Stimulated activated CD8-positive, alpha-beta memory T cell treated with anti-CD3 and anti-CD28 coated beads, Interleukin-2, amount 100 ng/mL, for 48 hours (primary cell): ENCODE measurements around the gene POLR3F.
"Not testable (repeated sequence)": the region's sequence is repeated elsewhere in the genome, so short reads cannot be mapped to it uniquely, and the experiment has no call there.

Source experiments
- DNase-seq, 2 donors: peaks; one replicate each; pipeline ENCODE4 v3.0.0-alpha.2; 2020; ENCODE audit warnings: low read depth in 2 of 2

The POLR3F gene, protein sequence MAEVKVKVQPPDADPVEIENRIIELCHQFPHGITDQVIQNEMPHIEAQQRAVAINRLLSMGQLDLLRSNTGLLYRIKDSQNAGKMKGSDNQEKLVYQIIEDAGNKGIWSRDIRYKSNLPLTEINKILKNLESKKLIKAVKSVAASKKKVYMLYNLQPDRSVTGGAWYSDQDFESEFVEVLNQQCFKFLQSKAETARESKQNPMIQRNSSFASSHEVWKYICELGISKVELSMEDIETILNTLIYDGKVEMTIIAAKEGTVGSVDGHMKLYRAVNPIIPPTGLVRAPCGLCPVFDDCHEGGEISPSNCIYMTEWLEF

DNA sequence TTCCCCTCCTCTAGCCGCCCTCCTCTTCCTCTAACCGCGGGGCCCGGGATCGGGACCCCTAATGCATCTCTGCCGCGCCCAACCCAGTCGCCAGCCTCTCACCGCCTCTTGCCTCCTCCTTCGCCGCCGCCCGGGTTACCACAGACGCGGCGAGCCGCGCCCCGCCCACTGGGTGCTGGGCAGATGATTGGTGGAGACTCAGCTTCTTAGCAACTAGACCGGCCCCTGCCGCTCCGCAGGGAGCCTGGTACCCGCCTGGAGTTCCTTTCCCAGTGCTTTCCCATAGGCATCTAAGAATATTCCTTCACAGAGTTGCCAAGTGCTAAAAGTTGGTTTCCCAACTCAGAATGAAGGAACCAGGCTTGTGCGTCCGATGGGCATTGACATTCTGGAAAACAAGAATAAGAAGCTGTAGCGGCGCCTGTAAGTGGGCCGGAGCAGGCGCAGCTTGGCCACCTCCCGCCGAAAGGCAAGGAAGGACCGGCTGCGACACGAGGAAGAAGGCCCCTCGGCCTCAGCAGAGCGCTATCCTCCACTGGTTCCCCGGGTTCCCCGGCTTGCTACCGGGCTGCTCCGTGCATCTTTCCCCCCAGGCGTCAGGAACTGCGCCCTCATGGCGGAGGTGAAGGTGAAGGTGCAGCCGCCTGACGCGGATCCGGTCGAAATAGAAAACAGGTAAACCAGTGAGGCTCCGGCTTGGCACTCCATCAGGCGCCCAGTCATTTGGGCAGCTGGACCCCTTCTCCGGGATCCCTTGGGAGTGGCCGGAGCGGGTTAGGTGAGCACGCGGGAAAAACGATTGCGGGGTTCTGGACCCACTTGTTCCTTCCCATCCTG is at the start of gene POLR3F, which contains the start of gene DZANK1:
POLR3F (plus strand) TSS at position 497 of the 837 bp plus-strand sequence; CDS start at position 614, 117 bp downstream.
DZANK1 (minus strand) TSS at position 137 of the 837 bp plus-strand sequence. CDS start 1,672 bp downstream, outside the sequence.
- peak; percentile 90 to 92 for DNase-seq

DNA sequence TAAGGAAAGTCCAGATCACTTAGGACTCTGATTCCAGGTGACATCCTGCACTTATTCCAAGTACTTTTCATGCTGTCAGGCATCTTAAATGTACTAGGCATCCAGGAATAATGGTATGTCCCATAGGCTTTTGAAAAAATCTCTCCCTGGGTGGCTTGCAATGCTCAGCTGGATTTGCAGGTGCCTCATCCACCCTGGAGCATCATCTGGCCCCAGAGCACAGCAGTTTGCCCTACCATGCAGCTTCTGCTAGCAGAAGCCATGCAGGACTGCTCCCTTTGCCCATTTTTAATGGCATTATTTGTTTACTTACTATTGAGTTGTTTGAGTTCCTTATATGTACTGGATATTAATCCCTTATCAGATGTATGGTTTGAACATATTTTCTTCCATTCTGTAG is 45.6 kb upstream of the POLR3F start:
- DNase-seq, result no peak

DNA sequence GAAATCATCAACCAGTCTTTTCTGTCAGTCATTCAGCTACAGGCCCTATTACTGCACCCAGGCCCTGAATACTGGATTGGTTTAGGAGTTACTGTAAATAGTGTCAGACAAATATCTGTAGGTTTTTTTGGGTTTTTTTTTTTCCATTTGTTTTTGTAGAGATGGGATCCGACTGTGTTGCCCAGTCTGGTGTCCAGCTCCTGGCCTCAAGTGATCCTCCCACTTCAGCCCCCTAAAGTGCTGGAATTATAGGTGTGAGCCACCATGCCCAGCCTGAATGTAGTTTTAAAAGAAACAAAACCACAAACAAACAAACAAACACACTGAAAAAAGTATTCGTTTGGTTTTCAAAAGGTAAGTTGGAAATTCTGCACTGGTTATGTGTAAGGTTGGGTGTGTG is 40.0 kb upstream of the POLR3F start:
- no peak for DNase-seq

DNA sequence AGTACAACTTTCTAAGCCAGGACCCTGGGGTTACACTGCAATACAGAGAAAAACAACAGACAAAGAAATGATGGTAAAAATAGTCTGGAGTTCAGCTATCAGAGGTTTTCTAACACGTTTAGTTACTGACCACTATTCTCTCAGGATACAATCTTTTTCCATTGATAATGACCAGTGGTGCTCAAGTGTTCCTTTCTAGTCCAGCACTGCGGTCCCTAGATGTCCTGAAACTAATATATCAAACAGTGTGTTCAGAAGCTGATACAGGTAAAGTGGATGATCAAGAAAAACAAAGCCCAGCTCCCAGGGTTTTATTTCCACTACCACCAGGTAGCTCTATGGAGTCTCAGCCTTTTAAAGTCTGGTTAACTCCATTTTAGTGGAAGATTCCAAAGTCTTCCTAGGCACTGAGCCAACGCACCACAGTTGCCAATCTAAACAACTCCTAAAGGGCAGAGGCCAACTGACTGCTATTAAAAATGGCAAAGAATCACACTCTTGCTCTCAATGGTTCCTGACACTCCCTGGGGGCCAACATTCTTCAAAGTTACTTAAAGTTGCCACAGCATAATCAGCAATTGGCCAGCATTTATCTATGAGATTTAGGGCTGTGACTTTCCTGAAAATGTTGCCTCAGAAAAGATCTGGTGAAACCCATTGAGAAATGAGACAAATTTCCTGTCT is 38.6 kb upstream of the POLR3F start:
- no peak for DNase-seq

DNA sequence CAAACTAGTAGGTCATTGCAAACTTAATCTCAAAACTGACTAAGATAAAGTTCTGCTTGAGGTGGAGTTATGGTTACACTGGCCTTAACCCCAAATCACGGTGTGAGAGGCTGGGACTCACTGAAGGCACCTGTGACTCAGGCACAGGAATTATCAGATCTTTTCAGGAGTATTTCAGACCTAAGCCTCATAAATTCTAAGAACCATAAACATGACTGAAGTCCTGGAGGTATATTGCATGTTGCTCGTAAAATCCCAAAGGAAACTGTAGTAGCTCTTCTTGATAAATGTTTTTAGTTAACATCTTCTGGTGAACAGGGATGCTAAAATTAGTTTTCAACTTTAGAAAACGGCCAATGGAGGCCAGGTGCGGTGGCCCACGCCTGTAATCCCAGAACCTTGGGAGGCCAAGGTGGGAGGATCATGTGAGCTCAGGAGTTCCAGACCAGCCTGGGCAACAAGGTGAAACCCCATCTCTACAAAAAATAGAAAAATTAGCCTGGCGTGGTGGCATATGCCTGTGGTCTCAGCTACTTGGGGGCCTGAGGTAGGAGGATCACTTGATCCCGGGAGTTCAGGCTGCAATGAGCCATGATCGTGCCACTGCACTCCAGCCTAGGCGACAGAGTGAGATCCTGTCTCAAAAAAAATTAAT is 36.9 kb upstream of the POLR3F start:
- no peak for DNase-seq

DNA sequence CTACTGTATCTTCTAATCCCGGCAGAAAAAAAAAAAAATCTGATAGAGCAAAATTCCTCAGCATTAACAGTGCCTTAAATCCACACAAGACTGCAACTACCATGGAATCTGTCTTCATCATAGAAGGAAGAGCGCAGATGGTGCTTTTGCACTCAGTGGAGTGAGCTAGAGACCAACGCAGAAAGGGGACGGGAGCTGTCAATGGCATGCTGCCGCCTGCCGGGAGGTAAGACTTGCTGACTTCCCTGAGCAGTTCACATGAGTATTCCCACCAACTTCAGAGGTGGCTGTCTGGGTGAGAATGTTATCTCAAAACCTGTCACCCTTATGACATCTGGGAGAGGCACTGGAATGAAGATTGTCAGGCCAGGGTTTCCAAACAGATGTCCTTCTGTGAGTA is 36.0 kb upstream of the POLR3F start:
- no peak for DNase-seq

DNA sequence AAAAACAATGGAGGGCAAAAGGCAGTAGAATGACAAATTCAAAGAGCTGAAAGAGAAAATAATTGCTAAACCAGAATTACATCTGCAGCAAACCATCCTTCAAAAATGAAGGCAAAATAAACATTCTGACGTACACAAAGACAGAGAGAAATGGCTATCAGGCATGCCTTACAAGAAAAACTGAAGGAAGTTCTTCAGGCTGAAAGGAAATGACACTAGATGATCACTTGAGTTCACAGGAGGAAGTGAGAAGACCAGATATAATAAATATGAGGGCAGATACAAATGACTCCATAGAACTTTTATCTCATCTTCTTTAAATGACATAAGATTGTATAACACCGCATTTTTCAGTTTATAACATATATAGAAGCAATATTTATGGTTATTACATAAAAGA is 30.3 kb upstream of the POLR3F start:
- DNase-seq, result no peak

DNA sequence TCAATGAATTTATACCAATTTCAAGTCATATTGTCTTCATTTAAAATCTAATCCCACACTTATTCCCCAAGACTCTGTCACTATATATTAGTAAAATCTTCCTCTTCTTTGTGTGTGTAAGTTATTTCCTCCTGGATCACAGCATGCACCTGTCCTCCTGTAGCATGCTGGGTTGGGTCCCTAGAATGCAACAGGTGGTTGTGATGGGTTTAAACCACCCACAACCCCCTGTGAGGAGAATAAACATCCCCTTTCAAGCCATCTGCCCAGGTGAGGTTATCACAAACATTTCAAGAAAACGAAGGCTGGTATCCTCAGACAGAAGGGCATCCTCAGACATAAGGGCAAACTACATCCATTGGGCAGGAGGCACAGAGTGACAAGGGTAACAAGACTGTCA is 26.8 kb upstream of the POLR3F start:
- DNase-seq, result no peak

DNA sequence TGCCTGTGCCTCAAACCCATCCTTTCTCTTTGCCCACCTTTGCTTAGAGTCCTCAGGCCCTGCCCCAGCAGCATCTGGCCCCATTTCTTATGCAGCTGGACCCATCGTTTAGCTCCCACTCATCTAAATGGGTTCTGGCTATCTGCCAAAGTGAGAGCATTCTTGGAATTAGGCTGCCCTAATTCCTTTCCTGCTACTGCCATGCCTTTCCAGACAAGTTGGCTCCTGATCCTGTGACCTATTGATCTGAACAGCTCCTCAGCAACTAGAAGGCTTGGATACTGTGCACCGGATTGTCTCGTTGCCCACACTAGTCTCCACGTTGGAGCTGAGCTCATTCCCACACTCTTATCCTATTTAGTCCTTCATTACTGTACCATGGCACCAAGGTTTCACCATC is 23.3 kb upstream of the POLR3F start:
- no peak for DNase-seq

DNA sequence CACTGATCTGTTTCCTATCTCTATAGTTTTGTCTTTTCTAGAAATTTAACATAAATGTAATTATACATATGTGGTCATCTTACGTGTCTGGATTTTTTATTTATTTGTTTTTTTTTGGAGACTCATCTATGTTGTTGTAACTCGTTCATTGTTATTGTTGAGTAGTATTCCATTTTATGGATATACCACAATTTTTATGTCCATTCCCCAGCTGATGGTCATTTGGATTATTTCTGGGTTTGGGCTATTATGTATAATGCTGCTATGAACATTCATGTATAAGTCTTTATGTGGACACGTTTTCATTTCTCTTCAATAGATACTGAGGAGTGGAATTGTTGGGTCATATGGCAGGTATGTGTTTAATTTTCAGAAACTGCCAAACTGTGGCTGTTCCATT is 10.6 kb upstream of the POLR3F start:
- no peak for DNase-seq

DNA sequence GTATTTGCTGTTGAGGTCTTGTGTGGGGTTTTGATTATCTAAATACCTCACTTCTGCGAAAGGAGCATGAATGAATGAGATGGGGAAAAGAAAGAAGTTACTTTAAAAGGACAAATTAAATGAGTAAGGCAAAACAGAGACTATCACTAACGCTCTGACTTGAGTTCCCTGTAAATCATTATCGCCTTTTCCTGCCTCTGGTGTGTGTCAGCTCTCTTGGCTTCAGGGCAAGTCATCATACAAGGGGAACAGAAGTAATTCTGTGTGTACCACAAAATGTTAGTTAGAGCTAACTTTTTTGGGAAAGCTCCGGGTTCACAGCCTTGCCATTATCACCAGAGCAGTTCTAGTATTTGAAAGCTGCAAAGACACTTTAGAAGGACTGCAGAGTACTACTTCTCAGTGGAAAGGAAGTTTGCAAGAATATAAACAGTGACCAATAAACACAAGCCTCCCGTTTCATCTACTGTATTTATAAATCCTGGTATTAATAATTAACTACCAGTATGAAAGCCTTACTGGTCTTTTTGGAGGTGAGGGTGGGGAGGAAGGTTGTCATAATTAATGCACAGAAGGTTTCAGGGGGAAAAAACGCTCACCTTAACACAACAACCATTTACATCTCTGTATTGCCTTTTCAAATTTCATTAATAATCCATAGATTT is 1.5 kb upstream of the POLR3F start:
- no peak for DNase-seq

DNA sequence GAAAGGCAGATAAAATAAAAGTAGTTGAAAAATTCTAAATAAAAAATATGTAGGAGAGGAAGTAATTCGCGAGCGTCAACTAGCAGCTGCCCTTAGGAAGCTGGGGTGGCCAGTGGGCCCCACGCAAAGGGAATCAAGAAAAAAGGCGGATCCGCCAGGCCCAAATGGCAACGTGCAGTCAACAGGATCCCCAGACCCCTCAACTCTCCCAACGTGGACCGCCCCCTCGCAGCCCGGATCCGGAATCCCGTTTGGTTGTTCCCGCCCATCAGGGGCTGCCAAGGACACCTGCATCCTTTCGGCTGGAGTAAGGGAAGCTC is 656 bp upstream of the POLR3F start:
- no peak for DNase-seq

DNA sequence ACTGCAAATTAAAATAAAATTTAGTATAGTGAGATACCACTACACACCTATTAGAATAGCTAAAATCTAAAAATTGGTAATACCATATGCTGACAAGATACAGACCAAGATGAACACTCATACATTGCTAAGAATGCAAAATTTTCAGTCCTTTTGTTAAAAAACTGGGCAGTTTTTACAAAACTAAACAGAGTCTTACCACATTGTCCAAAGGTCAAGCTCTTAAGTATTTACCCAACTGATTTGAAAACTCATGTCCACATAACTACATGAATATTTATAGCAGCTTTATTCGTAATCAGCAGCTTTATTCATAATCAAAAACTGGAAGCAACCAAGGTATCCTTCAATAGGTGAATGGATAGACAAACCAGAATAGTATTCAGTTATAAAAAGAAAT is 10.0 kb downstream of the POLR3F start:
- no peak for DNase-seq

DNA sequence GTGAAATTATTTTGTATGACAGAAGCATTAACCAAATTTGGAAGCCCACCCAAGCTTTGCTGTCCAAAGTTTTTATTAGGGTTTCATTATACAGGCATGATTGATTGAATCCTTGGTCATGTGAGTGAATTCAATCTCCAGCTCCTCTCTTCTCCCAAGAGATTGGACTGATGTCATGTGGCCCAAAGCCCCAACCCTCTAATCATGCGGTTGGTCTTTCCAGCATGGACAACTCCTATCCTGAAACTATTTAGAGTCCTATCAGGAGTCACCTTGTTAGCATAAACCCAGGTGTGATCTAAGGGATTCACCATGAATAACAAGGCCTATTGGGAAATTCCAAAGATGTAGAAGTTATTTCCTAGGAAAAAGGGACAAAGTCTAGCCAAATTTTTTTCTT is 10.6 kb downstream of the POLR3F start:
- DNase-seq, result no peak

DNA sequence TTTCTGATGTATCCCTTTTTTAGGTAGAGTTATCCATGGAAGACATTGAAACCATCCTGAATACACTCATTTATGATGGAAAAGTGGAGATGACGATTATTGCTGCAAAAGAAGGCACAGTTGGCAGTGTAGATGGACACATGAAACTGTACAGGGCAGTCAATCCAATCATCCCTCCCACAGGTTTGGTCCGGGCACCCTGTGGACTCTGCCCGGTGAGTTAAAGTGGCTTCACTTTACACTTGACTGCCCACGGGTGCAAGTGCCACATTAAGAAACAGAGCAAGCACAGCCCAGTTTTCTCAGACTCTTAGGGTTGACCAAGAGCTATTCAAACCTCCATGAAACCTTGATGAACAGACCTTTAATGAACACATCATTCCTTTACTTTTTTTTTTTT is 14.4 kb downstream of the POLR3F start:
- no peak for DNase-seq

DNA sequence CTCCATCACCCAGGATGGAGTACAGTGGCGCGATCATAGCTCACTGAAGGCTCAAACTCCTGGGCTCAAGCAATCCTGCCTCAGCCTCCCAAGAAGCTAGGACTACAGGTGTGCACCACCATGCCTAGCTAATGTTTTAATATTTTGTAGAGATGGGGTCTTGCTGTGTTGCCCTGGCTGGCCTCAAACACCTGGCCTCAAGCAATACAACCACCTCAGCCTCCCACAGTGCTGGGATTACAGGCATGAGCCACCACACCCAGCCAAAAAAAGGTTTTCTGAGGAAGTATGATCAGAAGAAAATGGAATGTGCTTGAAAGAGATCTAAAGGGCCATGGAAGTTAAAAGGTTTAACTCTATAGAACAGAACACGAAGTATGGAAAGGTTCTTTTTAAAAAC is 21.1 kb downstream of the POLR3F start:
- DNase-seq, result no peak

DNA sequence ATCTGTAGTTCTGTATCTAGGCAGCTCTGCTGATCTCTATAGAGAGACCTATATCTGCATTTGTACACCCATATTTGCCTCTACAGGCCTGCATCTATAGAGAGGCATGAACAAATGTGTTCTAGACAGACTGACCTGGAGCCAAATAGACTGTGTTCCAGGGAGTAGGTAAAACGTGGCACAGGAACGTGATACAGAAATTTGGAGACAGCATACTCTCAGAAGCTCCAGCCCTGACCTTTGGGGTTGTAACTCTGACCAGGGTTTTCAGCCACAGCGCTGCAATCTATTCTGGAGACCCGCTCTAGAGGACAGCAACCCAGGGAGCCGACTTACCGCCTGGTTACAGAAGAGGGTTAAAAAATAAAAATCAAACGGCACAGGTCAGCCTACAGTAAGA is 28.9 kb downstream of the POLR3F start:
- DNase-seq, result no peak

DNA sequence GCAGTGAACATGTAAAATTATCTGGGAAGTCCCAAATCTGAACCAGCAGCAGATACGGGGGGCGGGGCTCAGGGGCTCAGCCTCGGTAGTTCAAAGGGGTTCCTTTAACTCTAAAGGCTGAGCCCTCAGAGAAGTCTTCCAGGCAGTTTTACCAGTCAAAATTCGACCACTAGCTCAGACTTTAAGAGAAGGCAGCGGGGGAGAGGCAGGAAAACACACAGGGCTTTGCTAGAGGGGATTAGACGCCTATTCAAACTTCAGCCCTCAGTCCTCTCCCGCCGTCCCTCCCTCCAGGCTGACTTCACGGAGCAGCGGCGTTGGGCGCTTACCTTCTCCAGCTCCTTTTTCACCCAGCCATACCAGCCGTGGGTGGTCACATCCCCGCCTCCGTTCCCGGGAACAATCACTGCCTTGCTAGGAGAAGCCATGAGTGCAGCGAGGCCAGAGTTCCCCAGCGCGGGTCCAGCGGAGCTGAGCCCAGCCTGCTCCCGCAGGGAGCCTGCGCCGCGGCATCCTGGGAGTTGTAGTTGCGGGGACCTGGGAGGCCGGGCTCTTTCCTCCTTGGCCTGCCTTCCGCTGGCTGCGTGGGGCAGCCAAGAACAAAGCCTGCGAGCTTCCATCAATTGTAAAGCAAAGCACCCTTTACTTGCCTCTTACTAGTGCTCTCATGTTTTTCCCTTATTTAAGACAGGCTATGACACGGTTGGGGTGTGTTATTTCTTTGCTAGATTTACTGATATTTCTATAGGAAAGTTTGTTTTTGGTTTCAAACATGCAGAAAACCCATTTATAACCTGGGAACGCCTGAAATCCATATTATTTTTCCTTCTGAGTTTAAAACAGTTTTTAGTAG is 29.8 kb downstream of the POLR3F start, which contains the start of gene RBBP9:
RBBP9 (minus strand) TSS at position 486 of the 853 bp plus-strand sequence; CDS start at position 428, 58 bp downstream.
- peak; percentile 67 to 71 for DNase-seq

DNA sequence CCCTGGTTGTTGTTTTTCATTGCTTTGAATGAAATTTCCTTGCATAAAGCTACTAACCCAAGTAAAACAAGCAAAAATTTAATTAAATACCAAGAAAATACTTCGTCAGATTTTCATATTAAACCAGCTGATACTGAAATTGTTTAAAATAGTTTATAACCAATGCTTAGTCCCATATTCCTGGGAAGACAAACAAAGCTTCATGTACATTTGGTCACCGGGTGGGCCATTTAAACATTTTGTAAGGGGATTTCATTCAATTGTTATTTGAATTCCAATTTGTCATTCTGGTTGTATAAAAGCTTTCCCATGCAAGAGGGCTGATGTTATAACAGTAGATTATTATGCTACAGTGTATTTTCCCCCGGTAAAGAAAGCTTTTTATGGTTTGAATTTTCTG is 30.4 kb downstream of the POLR3F start:
- DNase-seq, result no peak

DNA sequence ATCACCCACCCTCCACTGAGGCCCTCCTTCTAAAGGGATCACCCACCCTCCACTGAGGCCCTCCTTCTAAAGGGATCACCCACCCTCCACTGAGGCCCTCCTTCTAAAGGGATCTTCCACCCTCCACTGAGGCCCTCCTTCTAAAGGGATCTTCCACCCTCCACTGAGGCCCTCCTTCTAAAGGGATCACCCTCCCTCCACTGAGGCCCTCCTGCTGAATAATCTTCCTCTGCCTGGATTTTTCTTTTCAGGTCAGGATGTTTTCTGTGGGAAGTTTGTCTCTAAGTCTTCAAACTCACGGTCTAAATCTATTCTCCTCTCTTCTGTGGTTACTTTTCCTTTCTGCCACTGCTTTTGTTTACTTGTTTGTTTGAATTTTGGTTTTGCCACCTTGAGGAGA is 34.5 kb downstream of the POLR3F start:
- not testable (repeated sequence) for DNase-seq
